ENCODE data around the gene BAX.

The BAX gene

GRCh38 chr19:48934837-48935236 lies 19.8 kb upstream of the BAX start:
- H3K4me3 ChIP-seq (ENCODE audit: low read depth, low read length) = no peak overlapping the region
- TF ChIP-seq, protein P1, sequence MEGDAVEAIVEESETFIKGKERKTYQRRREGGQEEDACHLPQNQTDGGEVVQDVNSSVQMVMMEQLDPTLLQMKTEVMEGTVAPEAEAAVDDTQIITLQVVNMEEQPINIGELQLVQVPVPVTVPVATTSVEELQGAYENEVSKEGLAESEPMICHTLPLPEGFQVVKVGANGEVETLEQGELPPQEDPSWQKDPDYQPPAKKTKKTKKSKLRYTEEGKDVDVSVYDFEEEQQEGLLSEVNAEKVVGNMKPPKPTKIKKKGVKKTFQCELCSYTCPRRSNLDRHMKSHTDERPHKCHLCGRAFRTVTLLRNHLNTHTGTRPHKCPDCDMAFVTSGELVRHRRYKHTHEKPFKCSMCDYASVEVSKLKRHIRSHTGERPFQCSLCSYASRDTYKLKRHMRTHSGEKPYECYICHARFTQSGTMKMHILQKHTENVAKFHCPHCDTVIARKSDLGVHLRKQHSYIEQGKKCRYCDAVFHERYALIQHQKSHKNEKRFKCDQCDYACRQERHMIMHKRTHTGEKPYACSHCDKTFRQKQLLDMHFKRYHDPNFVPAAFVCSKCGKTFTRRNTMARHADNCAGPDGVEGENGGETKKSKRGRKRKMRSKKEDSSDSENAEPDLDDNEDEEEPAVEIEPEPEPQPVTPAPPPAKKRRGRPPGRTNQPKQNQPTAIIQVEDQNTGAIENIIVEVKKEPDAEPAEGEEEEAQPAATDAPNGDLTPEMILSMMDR (IDR thresholded peaks at IDR 0.05; ENCODE audit: borderline replicate concordance, insufficient read depth, low read depth, low read length) = no peak

GRCh38 chr19:48935864-48936263 lies 18.8 kb upstream of the BAX start:
- H3K4me3 ChIP-seq (ENCODE audit: low read depth, low read length) = no peak overlapping the region
- TF ChIP-seq, protein P1 (IDR thresholded peaks at IDR 0.05; ENCODE audit: borderline replicate concordance, insufficient read depth, low read depth, low read length) = no peak

DNA sequence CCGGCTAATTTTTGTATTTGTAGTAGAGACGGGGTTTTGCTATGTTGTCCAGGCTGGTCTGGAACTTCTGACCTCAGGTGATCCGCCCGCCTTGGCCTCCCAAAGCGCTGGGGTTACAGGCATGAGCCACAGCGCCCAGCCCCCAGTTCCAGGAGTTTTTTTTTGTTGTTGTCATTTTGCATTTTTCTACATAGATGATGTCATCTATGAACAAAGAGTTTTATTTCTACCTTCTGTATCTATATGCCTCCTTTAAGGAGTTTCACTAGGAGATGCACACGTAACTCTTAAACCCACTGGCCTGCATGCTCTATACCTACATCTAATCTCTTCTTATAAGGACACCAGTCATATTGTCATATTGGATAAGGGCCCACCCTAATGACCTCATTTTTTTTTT lies 16.4 kb upstream of the BAX start:
- TF ChIP-seq, protein P1 (IDR thresholded peaks at IDR 0.05; ENCODE audit: borderline replicate concordance, insufficient read depth, low read depth, low read length) = no peak
- no peak overlapping the region for H3K4me3 ChIP-seq (ENCODE audit: low read depth, low read length)

DNA sequence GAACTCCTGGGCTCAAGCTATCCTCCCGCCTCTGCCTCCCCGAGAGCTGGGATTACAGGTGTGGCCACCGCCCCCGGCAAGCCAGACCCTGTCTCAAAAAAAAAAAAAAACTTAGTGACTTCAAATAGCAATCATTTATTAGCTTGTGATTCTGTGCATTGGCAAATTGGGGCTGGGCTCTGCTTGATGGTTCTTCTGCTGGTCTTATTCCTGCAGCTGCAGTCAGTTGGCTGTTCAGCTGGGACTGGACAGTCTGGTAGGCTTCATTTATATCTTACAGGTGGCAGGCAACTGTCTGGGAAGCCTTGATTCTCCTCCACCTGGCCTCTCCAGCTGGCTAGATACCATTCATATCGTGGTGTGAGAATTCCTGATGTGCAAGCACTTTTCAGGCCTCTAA lies 13.8 kb upstream of the BAX start:
- TF ChIP-seq, protein P1 (IDR thresholded peaks at IDR 0.05; ENCODE audit: borderline replicate concordance, insufficient read depth, low read depth, low read length) = no peak
- no peak overlapping the region for H3K4me3 ChIP-seq (ENCODE audit: low read depth, low read length)

DNA sequence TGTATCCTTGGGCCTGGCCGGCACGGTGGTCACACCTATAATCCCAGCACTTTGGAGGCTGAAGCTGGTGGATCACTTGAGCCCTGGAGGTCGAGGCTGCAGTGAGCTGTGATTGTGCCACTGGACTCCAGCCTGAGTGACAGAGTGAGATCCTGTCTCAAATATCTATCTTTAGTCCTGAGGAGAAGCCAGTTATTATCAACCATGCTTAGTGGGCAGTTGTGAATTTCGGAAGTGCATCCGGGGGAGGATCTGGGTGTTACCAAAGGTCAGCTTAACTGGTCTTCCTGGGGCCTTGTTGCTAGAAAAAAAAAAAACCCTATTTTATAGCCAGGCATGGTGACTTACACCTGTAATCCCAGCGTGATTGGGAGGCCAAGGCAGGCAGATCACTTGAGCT lies 11.6 kb upstream of the BAX start:
- H3K4me3 ChIP-seq (ENCODE audit: low read depth, low read length) = no peak overlapping the region
- TF ChIP-seq, protein P1 (IDR thresholded peaks at IDR 0.05; ENCODE audit: borderline replicate concordance, insufficient read depth, low read depth, low read length) = no peak

DNA sequence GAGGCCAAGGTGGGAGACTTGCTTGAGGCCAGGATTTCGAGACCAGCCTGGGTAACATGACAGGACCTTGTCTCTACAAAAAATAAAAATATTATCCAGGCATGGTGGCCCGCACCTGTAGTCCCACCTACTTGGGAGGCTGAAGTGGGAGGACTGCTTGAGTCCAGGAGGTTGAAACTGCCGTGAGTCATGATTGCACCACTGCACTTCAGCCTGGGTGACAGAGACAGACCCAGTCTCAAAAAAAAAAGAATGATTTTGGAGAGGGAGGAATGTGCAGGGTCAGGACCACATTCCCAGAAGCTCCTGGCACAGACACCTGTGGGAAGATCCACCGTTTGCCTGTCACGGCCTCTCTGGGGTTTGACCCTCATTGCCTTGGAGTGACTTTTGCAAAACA lies 9.3 kb upstream of the BAX start:
- no peak overlapping the region for H3K4me3 ChIP-seq (ENCODE audit: low read depth, low read length)
- TF ChIP-seq, protein P1 (IDR thresholded peaks at IDR 0.05; ENCODE audit: borderline replicate concordance, insufficient read depth, low read depth, low read length) = no peak

- no peak overlapping the region for H3K4me3 ChIP-seq (ENCODE audit: low read depth, low read length)
- TF ChIP-seq, protein P1 (IDR thresholded peaks at IDR 0.05; ENCODE audit: borderline replicate concordance, insufficient read depth, low read depth, low read length) = no peak
Observed at GRCh38 chr19:48945817-48946216, 8.9 kb upstream of the BAX start.

Data from GM12875 (cell line).